Lung (tissue), 12 donors: ENCODE data around the gene FAM168A. TPM values are rescaled to one million over a fixed set of nuclear protein-coding genes. Genes with fewer than 3 reads are reported as not detected.
A peak's percentile ranks its signal among the peaks of the same experiment; 100 is the strongest.

Source experiments
- ATAC-seq: fragments of 200-7000 bp; cut with Tn5 transposase; one replicate; pipeline ENCODE4 v1.9.1; 2020; ENCODE audit warnings: moderate number of reproducible peaks; ENCODE audit not compliant: insufficient read depth, low FRiP score
- DNase-seq, 3 donors: peaks; one replicate each; pipeline ENCODE4 v3.0.0-alpha.2; 2013 to 2017
- H3K27ac ChIP-seq, 2 donors: one replicate each; pipeline ENCODE4 v1.5.1; 2013; ENCODE audit warnings: mild to moderate bottlenecking in 2 of 2, moderate library complexity in 2 of 2, control low read depth in 1 of 2, inconsistent platforms in 1 of 2, low read depth in 1 of 2, low read length in 1 of 2
- H3K27me3 ChIP-seq, 3 donors: one replicate each; pipeline ENCODE4 v1.5.1; 2013; ENCODE audit warnings: low read length in 2 of 3; ENCODE audit not compliant: control insufficient read depth in 3 of 3, insufficient read depth in 3 of 3
- H3K36me3 ChIP-seq, 4 donors: one replicate each; pipeline ENCODE4 v1.5.1; 2013; ENCODE audit warnings: low read length in 4 of 4, mild to moderate bottlenecking in 1 of 4, moderate library complexity in 1 of 4; ENCODE audit not compliant: control insufficient read depth in 4 of 4, insufficient read depth in 4 of 4
- H3K4me1 ChIP-seq, 5 donors: one replicate each; pipeline ENCODE4 v1.5.1; 2013; ENCODE audit warnings: low read length in 5 of 5, mild to moderate bottlenecking in 2 of 5, moderate library complexity in 1 of 5; ENCODE audit not compliant: control insufficient read depth in 5 of 5, insufficient read depth in 5 of 5
- H3K4me3 ChIP-seq: one replicate; pipeline ENCODE4 v1.5.1; 2013; ENCODE audit warnings: mild to moderate bottlenecking, control low read depth, moderate library complexity
- H3K9ac ChIP-seq, 2 donors: one replicate each; pipeline ENCODE4 v1.5.1; 2013; ENCODE audit warnings: low read length in 2 of 2, control low read depth in 1 of 2; ENCODE audit not compliant: insufficient read depth in 1 of 2
- H3K9me3 ChIP-seq, 4 donors: one replicate each; pipeline ENCODE4 v1.5.1; 2013; ENCODE audit warnings: low read length in 3 of 4, mild to moderate bottlenecking in 1 of 4, moderate library complexity in 1 of 4; ENCODE audit not compliant: control insufficient read depth in 4 of 4, insufficient read depth in 3 of 4
- CTCF ChIP-seq: IDR thresholded peaks from 2 replicates; pipeline ENCODE4 v1.5.1; 2012; ENCODE audit warnings: mild to moderate bottlenecking; ENCODE audit errors: control extremely low read depth, extremely low read depth
- WGBS, 2 donors: extraction: QIAGEN DNeasy Blood & Tissue Kit; methylation state at CpG; one replicate each; pipeline ENCODE4 v1.1.7; 2013; 5-methylcytosine and 5-hydroxymethylcytosine counted together
- polyA plus RNA-seq, 2 donors: library from polyadenylated mRNA; stranded (reverse); fragments of 200-250 nt; gene quantifications; one replicate each; pipeline ENCODE4 v1.2.1, GENCODE V29; 2013
- total RNA-seq, 2 donors: library from RNA; depleted of rRNA in 1 of 2; stranded (reverse); fragments of >200 nt in 1 of 2; gene quantifications; one replicate each; pipeline ENCODE4 v1.2.1, GENCODE V29; 2014 to 2021
- donor health status: control.
- donor health status: control.
- donor health status: Bipolar disorder and iron deficiency.
- donor health status: healthy.
- donor health status: DM: yes; HTN: yes; CAD: no.

Gene FAM168A
- total and polyA plus RNA-seq, 4 donors: 6.7 to 25.5 (median 17.1) TPM

DNA sequence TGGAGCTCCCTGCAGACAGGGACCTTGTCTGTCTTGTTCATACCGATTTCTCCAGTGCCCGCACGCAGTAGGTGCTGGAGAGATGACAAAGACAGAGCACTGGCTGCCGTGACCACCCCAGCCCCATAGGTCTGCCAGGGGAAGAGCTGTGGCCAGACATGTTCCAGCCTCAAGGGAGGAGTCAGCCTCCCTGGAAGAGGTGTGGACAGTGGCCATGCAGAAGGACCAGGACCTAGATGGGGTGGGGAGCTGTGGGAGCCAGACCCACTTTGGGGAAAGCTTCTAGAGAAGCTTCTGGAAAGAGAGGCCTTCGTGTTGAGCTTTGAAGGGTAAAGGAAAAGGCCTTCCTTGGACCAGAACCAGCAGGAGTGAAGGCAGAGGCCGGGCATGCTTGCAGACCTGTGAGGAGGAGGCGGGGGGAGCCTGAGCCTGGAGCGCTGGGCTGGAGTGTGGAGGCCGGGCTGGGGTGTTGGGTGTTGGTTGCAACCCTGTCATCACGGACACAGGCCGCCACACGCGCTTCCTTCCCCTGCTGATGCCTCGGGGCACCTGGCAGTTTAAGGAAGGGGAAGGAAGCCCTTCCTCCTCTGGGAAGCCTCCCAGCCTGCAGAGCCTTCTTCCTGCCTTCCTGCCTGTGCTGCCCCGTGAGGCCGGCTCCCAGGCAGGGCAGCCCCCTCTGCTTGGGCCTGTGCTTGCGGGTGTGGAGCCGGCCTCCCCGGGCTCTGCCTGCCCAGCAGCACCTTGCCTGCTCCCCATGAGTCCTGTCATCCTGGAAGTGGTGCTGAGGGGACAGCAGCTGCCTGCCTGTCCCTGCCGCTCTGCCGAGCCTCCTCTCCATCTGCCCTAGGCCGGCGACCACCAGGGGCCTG lies 209.4 kb downstream of the FAM168A start:
- ATAC-seq: no peak
- H3K9ac ChIP-seq: no peak overlapping the region
- no peaks in the 10 kb centered on the region for H3K36me3 ChIP-seq
- H3K27me3 ChIP-seq: no peaks in the 10 kb centered on the region
- H3K4me3 ChIP-seq: no peak overlapping the region
- WGBS, 2 donors: 38 to 56% methylated on average over 21 to 23 of the region's 23 CpGs
- peak overlapping the region in 1 of 2 donors; percentile 83 for H3K27ac ChIP-seq
- DNase-seq: peak in 2 of 3 donors; percentile 40 to 60
- peaks cover 0 to 35% (median 21%) of the 10 kb centered on the region in 5 donors for H3K4me1 ChIP-seq
- H3K9me3 ChIP-seq: no peaks in the 10 kb centered on the region
- no peak for TF ChIP-seq CTCF

GRCh38 chr11:73387594-73388264 lies 210.2 kb downstream of the FAM168A start:
- Histone ChIP-seq H3K9me3 (no peaks in the 10 kb centered on the region), H3K4me1 (peaks cover 0 to 43% (median 24%) of the 10 kb centered on the region in 5 donors), H3K9ac (no peak overlapping the region), H3K36me3 (no peaks in the 10 kb centered on the region), H3K27ac (peak overlapping the region in 1 of 2 donors; percentile 83), H3K4me3 (no peak overlapping the region), H3K27me3 (no peaks in the 10 kb centered on the region)
- 61 to 73% methylated on average over 21 of the region's 21 CpGs for WGBS, 2 donors
- DNase-seq (peak; percentile 37 to 55 (median 47)), ATAC-seq (no peak)
- no peak for TF ChIP-seq CTCF

- Histone ChIP-seq H3K4me3 (no peak overlapping the region), H3K4me1 (peaks cover 0 to 44% (median 24%) of the 10 kb centered on the region in 5 donors), H3K36me3 (no peaks in the 10 kb centered on the region), H3K9ac (no peak overlapping the region), H3K27ac (peak overlapping the region in 1 of 2 donors; percentile 77), H3K9me3 (no peaks in the 10 kb centered on the region), H3K27me3 (no peaks in the 10 kb centered on the region)
- no peak for TF ChIP-seq CTCF
- 87 to 90% methylated on average over 8 of the region's 8 CpGs for WGBS, 2 donors
- no peak for ATAC-seq
- no peak for DNase-seq
Measured at GRCh38 chr11:73386546-73386945, 211.4 kb downstream of the FAM168A start.
